Karpas-422 (cell line): Measurements from ENCODE around the gene KCNQ5. TPM values are rescaled to one million over a fixed set of nuclear protein-coding genes. Genes with fewer than 3 reads are reported as not detected.

Experiments
- DNase-seq: peaks from one replicate; pipeline ENCODE4 v3.0.0-alpha.2; 2015
- H2AFZ ChIP-seq: fragments of 200-600 bp; sonication (generic); 2 replicates; pipeline ENCODE4 v1.6.1; 2014; ENCODE audit warnings: antibody characterized with exemption, low read length, mixed read lengths
- H3K27ac ChIP-seq: fragments of 200-600 bp; sonication (generic); 2 replicates; pipeline ENCODE4 v1.5.1; 2014; ENCODE audit warnings: mild to moderate bottlenecking, low read length, moderate library complexity
- H3K27me3 ChIP-seq: fragments of 200-600 bp; sonication (generic); 2 replicates; pipeline ENCODE4 v1.6.1; 2014; ENCODE audit warnings: low read length, mixed read lengths
- H3K36me3 ChIP-seq: fragments of 200-600 bp; sonication (generic); 2 replicates; pipeline ENCODE4 v1.6.1; 2014; ENCODE audit warnings: low read length, mixed read lengths; ENCODE audit not compliant: insufficient read depth
- H3K4me1 ChIP-seq: fragments of 200-600 bp; sonication (generic); 2 replicates; pipeline ENCODE4 v1.6.1; 2014; ENCODE audit warnings: mild to moderate bottlenecking, low read length, mixed read lengths
- H3K4me2 ChIP-seq: fragments of 200-600 bp; sonication (generic); 2 replicates; pipeline ENCODE4 v1.6.1; 2014; ENCODE audit warnings: low read length, low read depth, mild to moderate bottlenecking; ENCODE audit not compliant: poor library complexity, severe bottlenecking
- H3K4me3 ChIP-seq: fragments of 200-600 bp; sonication (generic); 2 replicates; pipeline ENCODE4 v1.5.1; 2014; ENCODE audit warnings: mild to moderate bottlenecking, antibody characterized with exemption, low read length, mixed read lengths
- H3K79me2 ChIP-seq: fragments of 200-600 bp; sonication (generic); 2 replicates; pipeline ENCODE4 v1.6.1; 2014; ENCODE audit warnings: mild to moderate bottlenecking, low read length, mixed read lengths
- H3K9ac ChIP-seq: fragments of 200-600 bp; sonication (generic); 2 replicates; pipeline ENCODE4 v1.6.0; 2014; ENCODE audit warnings: low read length
- H3K9me2 ChIP-seq: fragments of 200-600 bp; sonication (generic), shearing (Covaris generic); replicated peaks from 2 replicates; pipeline ENCODE4 v1.6.0; 2014; ENCODE audit warnings: mild to moderate bottlenecking, low read length, moderate library complexity; ENCODE audit not compliant: insufficient read depth
- H3K9me3 ChIP-seq: fragments of 300-700, 200-600 bp; sonication (generic); 2 replicates; pipeline ENCODE4 v1.6.1; 2014; ENCODE audit warnings: low read length, mixed read lengths
- H4K20me1 ChIP-seq: fragments of 200-600 bp; sonication (generic); 2 replicates; pipeline ENCODE4 v1.6.1; 2014; ENCODE audit warnings: mild to moderate bottlenecking, antibody characterized with exemption, low read length, low read depth; ENCODE audit not compliant: insufficient read depth
- total RNA-seq: library from RNA; depleted of rRNA; stranded (reverse); fragments of >200 nt; shearing (Covaris generic); gene quantifications from 2 replicates; pipeline ENCODE4 v1.2.3, GENCODE V29; 2014; ENCODE audit warnings: low replicate concordance

KCNQ5 gene
- total RNA-seq, 1 experiment from 2014 or later = 50.5 TPM

DNA sequence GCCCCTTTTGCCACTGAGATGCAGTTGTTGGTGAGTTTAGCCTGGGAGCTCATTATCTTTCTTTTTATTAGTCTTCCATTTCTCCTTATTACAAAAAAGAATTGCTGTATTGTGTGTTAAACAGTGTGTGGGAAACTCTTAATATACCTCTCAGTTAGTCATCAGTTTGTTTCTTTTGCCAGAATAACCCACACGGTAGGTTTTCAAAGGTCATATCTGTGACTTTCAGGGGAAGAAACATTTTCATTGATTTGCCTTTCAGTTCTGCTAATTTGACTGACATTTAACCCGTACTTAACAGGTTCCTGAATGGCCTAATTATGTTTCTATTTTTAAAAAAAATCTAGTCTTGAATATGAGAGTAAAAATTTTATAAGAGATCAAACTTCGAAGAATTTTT is 458.1 kb downstream of the KCNQ5 start:
- Histone ChIP-seq H3K9me3 (no peaks in the 10 kb centered on the region), H3K27ac (no peak overlapping the region)
- DNase-seq = no peak

DNA sequence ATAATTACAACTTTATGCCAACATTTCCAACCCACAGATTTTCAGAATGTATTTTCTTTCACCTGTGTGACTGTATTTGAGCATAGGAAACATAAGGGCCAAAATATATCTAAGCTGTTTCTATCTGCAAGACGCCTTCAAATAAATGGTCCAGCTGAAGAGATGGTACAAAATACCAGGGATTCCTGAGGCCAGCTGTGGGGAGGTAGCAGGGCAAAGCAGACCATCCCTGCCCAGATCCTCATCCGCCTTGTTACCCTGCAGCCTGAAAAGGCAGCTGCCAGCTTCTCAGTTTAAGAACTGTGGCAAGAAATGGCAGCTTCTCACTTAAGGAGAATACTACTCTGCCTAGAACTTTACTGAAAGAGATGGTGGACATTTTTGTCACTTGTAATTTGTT is 460.1 kb downstream of the KCNQ5 start:
- DNase-seq = no peak
- Histone ChIP-seq H3K9ac (no peak overlapping the region), H3K4me2 (no peak overlapping the region), H3K27me3 (no peaks in the 10 kb centered on the region), H4K20me1 (no peaks in the 10 kb centered on the region), H2AFZ (no peak overlapping the region), H3K9me3 (no peaks in the 10 kb centered on the region), H3K4me1 (peaks cover 8% of the 10 kb centered on the region; the same call in 1 of the 2 replicates), H3K9me2 (no peaks in the 10 kb centered on the region), H3K4me3 (no peak overlapping the region), H3K27ac (no peak overlapping the region), H3K36me3 (peaks cover 18% of the 10 kb centered on the region; the same call in 1 of the 2 replicates), H3K79me2 (peaks cover 16% of the 10 kb centered on the region)

More for the DNA sequence above, 458.1 kb downstream of the KCNQ5 start:
- Histone ChIP-seq H3K9ac (no peak overlapping the region), H3K4me1 (peaks cover 18% of the 10 kb centered on the region), H4K20me1 (no peaks in the 10 kb centered on the region), H3K4me3 (no peak overlapping the region), H3K79me2 (peaks cover 18% of the 10 kb centered on the region), H3K27me3 (no peaks in the 10 kb centered on the region), H3K9me2 (no peaks in the 10 kb centered on the region), H3K36me3 (peaks cover 18% of the 10 kb centered on the region; the same call in 1 of the 2 replicates), H3K4me2 (no peak overlapping the region), H2AFZ (no peak overlapping the region)

DNA sequence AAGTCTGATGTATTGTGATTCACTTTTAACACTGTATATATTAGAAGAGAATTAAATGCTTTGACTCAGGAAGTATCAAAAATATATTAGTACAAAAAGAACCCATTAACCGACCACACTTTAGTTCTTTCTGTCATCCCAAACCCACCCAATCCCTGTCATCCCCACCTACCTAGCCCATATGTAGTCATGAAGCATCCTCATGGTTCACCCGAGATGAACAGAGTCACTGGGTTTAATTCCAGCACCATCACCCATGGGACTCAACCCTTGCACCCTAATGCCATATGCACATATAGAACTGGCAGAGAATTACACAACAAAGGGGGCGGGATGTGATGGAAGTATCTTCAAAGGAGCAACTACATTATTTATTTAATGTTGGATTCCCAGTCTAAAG is 462.0 kb downstream of the KCNQ5 start:
- H2AFZ ChIP-seq = no peak overlapping the region
- H3K36me3 ChIP-seq = peaks cover 6% of the 10 kb centered on the region; the same call in 1 of the 2 replicates

DNA sequence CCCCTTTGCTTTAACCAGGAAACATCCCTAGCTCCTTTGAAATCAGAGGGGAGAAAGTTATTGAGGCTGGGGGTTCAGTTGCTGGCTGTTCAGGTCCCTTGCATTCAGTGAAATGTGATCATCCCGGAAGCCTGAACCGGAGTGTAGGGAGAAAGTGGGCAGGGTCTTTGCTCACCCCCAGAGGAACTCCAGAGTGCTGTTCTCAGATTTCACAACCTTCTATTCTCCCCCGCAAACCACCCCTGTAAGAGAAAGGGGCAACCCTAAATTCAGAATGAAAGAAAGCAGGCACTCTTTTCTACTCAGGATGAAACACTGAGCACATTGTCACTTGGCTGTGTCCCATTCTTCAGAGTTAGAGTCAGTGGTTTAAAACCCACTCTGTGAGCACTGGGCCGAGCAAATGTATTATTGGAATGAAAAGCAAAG is 463.6 kb downstream of the KCNQ5 start:
- Histone ChIP-seq H3K9ac (no peak overlapping the region), H3K9me2 (no peaks in the 10 kb centered on the region), H3K4me3 (no peak overlapping the region), H3K27me3 (no peaks in the 10 kb centered on the region), H2AFZ (no peak overlapping the region), H3K4me1 (no peaks in the 10 kb centered on the region), H3K36me3 (no peaks in the 10 kb centered on the region), H3K27ac (no peak overlapping the region), H3K4me2 (no peak overlapping the region), H4K20me1 (no peaks in the 10 kb centered on the region), H3K9me3 (no peaks in the 10 kb centered on the region), H3K79me2 (peaks cover 13% of the 10 kb centered on the region)
- no peak for DNase-seq

More for the DNA sequence above, 462.0 kb downstream of the KCNQ5 start:
- Histone ChIP-seq H4K20me1 (no peaks in the 10 kb centered on the region), H3K27ac (no peak overlapping the region), H3K9ac (no peak overlapping the region), H3K27me3 (no peaks in the 10 kb centered on the region), H3K79me2 (peaks cover 13% of the 10 kb centered on the region), H3K4me1 (peaks cover 8% of the 10 kb centered on the region; the same call in 1 of the 2 replicates), H3K4me2 (no peak overlapping the region), H3K9me3 (no peaks in the 10 kb centered on the region), H3K9me2 (no peaks in the 10 kb centered on the region), H3K4me3 (no peak overlapping the region)
- DNase-seq = no peak

DNA sequence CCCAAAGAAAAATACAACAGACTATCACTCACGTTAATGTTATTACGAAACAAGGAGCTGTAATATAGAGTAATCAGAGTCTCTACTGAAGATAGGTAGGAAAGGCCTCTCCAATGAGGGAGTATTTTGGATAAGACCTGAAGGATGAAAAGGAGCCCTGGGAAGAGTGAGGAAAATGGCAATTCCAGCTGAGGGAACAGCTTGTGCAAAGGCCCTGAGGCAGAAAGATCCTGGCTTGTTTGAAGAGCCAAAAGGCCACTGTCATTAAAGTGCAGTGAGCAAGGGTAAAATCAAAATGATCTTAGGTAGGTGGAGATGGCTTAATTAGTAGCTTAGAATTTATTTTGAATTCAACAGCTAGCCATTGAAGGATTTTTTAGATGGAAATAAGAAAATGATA is 464.9 kb downstream of the KCNQ5 start:
- H3K27ac ChIP-seq = no peak overlapping the region
- no peaks in the 10 kb centered on the region for H3K9me3 ChIP-seq
- H3K9me2 ChIP-seq = no peaks in the 10 kb centered on the region
- H2AFZ ChIP-seq = no peak overlapping the region
- H3K27me3 ChIP-seq = no peaks in the 10 kb centered on the region
- H3K9ac ChIP-seq = no peak overlapping the region
- H3K36me3 ChIP-seq = no peaks in the 10 kb centered on the region
- peaks cover 4% of the 10 kb centered on the region for H3K79me2 ChIP-seq
- no peak overlapping the region for H3K4me3 ChIP-seq
- H3K4me1 ChIP-seq = no peaks in the 10 kb centered on the region
- no peak for DNase-seq
- H4K20me1 ChIP-seq = no peaks in the 10 kb centered on the region
- H3K4me2 ChIP-seq = no peak overlapping the region

DNA sequence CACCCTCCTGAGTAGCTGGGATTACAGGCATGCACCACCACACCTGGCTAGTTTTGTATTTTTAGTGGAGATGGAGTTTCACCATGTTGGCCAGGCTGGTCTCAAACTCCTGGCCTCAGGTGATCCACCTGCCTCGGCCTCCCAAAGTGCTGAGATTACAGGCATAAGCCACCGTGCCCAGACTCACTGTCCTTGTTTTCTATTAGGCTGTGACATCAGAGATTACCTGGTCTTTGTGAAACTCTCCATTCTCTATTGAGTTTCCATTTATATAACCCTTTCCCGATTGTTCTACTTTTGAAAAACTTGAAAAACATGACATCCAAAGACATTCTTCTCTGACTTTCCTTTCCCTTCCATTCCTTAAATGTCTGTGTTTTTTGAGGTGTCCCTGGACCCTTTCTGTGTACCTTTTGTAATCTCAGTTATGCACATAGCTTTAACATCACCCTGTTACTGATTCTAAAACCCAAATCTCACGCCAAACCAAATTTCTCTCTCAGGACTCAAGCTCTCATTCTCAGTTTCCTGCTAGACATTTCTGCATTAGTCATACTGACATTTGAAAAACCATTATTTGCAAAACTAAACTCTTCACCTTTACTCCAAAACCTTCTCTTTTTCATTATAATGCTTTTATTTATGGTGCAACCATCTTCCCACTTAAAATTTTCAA is 466.4 kb downstream of the KCNQ5 start:
- no peaks in the 10 kb centered on the region for H3K9me2 ChIP-seq
- no peak overlapping the region for H2AFZ ChIP-seq
- no peaks in the 10 kb centered on the region for H3K4me1 ChIP-seq
- H3K4me2 ChIP-seq = no peak overlapping the region
- no peaks in the 10 kb centered on the region for H4K20me1 ChIP-seq
- no peaks in the 10 kb centered on the region for H3K9me3 ChIP-seq
- no peak overlapping the region for H3K4me3 ChIP-seq
- no peaks in the 10 kb centered on the region for H3K36me3 ChIP-seq
- DNase-seq = no peak
- H3K27ac ChIP-seq = no peak overlapping the region
- H3K27me3 ChIP-seq = no peaks in the 10 kb centered on the region
- no peak overlapping the region for H3K9ac ChIP-seq
- peaks cover 11% of the 10 kb centered on the region for H3K79me2 ChIP-seq

DNA sequence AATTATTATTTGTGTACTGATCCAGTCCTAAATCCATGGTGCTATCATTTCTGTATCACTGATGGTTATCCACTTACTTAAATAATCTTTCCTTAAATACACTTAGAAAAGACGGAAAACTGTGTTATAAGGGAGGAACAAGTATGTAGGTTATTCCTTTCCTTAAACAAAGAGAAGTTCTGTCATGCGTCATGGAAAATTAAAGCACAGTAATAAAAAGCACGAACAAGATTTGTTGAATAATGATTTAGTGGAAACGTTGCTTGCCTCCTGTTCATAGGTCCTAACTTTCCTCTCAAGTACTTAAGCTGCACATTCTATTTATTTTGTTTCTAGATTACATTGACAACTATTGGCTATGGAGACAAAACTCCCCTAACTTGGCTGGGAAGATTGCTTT is 483.1 kb downstream of the KCNQ5 start:
- Histone ChIP-seq H3K4me2 (no peak overlapping the region), H3K27ac (no peak overlapping the region), H3K4me1 (no peaks in the 10 kb centered on the region), H3K9me2 (no peaks in the 10 kb centered on the region), H3K9ac (no peak overlapping the region), H3K4me3 (no peak overlapping the region), H4K20me1 (no peaks in the 10 kb centered on the region), H2AFZ (no peak overlapping the region), H3K9me3 (no peaks in the 10 kb centered on the region), H3K79me2 (no peaks in the 10 kb centered on the region), H3K36me3 (no peaks in the 10 kb centered on the region), H3K27me3 (no peaks in the 10 kb centered on the region)
- DNase-seq = no peak

DNA sequence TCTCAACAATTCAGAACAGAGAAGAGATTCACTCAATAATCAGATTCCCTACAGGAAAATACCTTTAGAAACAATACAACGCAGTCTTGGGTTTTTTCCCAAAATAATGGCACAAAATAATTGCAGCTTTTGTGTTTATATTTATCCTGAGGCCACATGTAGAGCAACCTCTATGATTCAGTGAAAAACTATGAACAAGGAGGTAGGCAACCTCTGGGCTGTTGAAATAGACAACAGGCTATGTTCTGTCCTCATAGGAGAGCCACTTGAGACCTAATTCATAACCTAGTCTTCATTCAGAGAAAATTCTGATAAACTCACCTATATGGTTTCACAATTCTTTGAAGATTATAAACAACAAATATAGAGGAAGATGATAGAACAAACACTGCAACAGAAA is 485.2 kb downstream of the KCNQ5 start:
- Histone ChIP-seq H2AFZ (no peak overlapping the region), H3K79me2 (no peaks in the 10 kb centered on the region), H3K4me2 (no peak overlapping the region), H3K9ac (no peak overlapping the region), H3K36me3 (no peaks in the 10 kb centered on the region), H3K4me3 (no peak overlapping the region), H3K9me2 (no peaks in the 10 kb centered on the region), H3K27me3 (no peaks in the 10 kb centered on the region), H3K9me3 (no peaks in the 10 kb centered on the region), H4K20me1 (no peaks in the 10 kb centered on the region), H3K4me1 (no peaks in the 10 kb centered on the region), H3K27ac (no peak overlapping the region)
- no peak for DNase-seq
